ENCODE data around the gene HM13.

GRCh38 chr20:31550099-31550498 lies 35.9 kb downstream of the HM13 start:
- no peak for TF ChIP-seq CTCF (conservative IDR thresholded peaks at IDR 0.05)
- no peak for TF ChIP-seq ZFX (IDR thresholded peaks at IDR 0.05)
